OCI-LY3 (cell line): ENCODE results near the gene MCF2L2.

Source experiments
- H2AFZ ChIP-seq: fragments of 200-600, 300-600 bp; shearing (Covaris generic); 2 replicates; pipeline ENCODE4 v1.6.0; 2014; ENCODE audit warnings: antibody characterized with exemption, low read depth, low read length
- H3K27ac ChIP-seq: fragments of 200-600, 300-600 bp; sonication (generic); 2 replicates; pipeline ENCODE4 v1.5.1; 2014; ENCODE audit warnings: mild to moderate bottlenecking, low read length, moderate library complexity, mixed read lengths
- H3K27me3 ChIP-seq: fragments of 200-600, 300-600 bp; sonication (generic); 2 replicates; pipeline ENCODE4 v1.6.1; 2014; ENCODE audit warnings: low read depth, low read length, mixed read lengths
- H3K36me3 ChIP-seq: fragments of 200-600, 300-600 bp; sonication (generic); replicated peaks from 2 replicates; pipeline ENCODE3; 2014; ENCODE audit warnings: low read depth, low read length, mixed read lengths
- H3K4me1 ChIP-seq: fragments of 300-600, 200-600 bp; sonication (generic); 2 replicates; pipeline ENCODE4 v1.6.1; 2014; ENCODE audit warnings: low read length, mixed read lengths
- H3K4me2 ChIP-seq: fragments of 200-600, 300-600 bp; sonication (generic); 2 replicates; pipeline ENCODE4 v1.6.1; 2014; ENCODE audit warnings: low read length, mixed read lengths
- H3K4me3 ChIP-seq: fragments of 300-600, 200-600 bp; sonication (generic); 2 replicates; pipeline ENCODE4 v1.5.1; 2014; ENCODE audit warnings: antibody characterized with exemption, mild to moderate bottlenecking, low read length, moderate library complexity
- H3K79me2 ChIP-seq: fragments of 300-600, 200-600 bp; shearing (Covaris generic); 2 replicates; pipeline ENCODE4 v1.6.1; 2014; ENCODE audit warnings: mild to moderate bottlenecking, low read length, mixed read lengths
- H3K9ac ChIP-seq: fragments of 300-600, 200-600 bp; shearing (Covaris generic); 2 replicates; pipeline ENCODE4 v1.6.0; 2014; ENCODE audit warnings: mild to moderate bottlenecking, low read length, moderate library complexity
- H3K9me3 ChIP-seq: fragments of 200-600, 300-600 bp; shearing (Covaris generic); 2 replicates; pipeline ENCODE4 v1.6.1; 2014; ENCODE audit warnings: low read length, mixed read lengths; ENCODE audit not compliant: insufficient read depth
- H4K20me1 ChIP-seq: fragments of 200-600, 300-600 bp; sonication (generic); 2 replicates; pipeline ENCODE4 v1.6.1; 2016; ENCODE audit warnings: low read length, mixed read lengths; ENCODE audit not compliant: insufficient read depth
- CTCF ChIP-seq: fragments of 200-600, 300-600 bp; sonication (generic); IDR thresholded peaks from 2 replicates; pipeline ENCODE4 v1.5.1; 2014; ENCODE audit warnings: antibody characterized with exemption, low read length, low read depth
- EZH2phosphoT487 ChIP-seq: fragments of 200-600 bp; shearing (Covaris generic); IDR thresholded peaks from 2 replicates; pipeline ENCODE4 v1.6.1; 2018; ENCODE audit warnings: antibody characterized with exemption, mixed run types, low read depth

The MCF2L2 gene

GRCh38 chr3:183434992-183435391, 6.6 kb upstream of the MCF2L2 start:
- Histone ChIP-seq H4K20me1 (no peaks in the 10 kb centered on the region), H3K4me1 (peaks cover 71% of the 10 kb centered on the region), H3K79me2 (no peaks in the 10 kb centered on the region), H3K27me3 (peaks cover 9% of the 10 kb centered on the region), H3K4me2 (peak overlapping the region; percentile 25; the same call in 1 of the 2 replicates), H3K9ac (no peak overlapping the region), H3K27ac (peak overlapping the region; percentile 84; the same call in 1 of the 2 replicates), H3K36me3 (no peaks in the 10 kb centered on the region), H3K4me3 (no peak overlapping the region), H2AFZ (no peak overlapping the region), H3K9me3 (no peaks in the 10 kb centered on the region)
- TF ChIP-seq EZH2phosphoT487 (no peak), CTCF (no peak)

- Histone ChIP-seq H3K9me3 (no peaks in the 10 kb centered on the region), H3K27me3 (peaks cover 12% of the 10 kb centered on the region), H3K4me1 (peaks cover 71% of the 10 kb centered on the region), H3K27ac (no peak overlapping the region; the same call in 1 of the 2 replicates), H3K4me3 (no peak overlapping the region), H3K9ac (no peak overlapping the region), H4K20me1 (no peaks in the 10 kb centered on the region), H2AFZ (no peak overlapping the region), H3K36me3 (no peaks in the 10 kb centered on the region), H3K79me2 (no peaks in the 10 kb centered on the region), H3K4me2 (peak overlapping the region; percentile 25; the same call in 1 of the 2 replicates)
- TF ChIP-seq CTCF (no peak), EZH2phosphoT487 (no peak)
These were observed 6.1 kb upstream of the MCF2L2 start for GRCh38 chr3:183434503-183434902.

- H3K27ac ChIP-seq, result no peak overlapping the region
- TF ChIP-seq EZH2phosphoT487 (no peak), CTCF (no peak)
- peaks cover 21% of the 10 kb centered on the region for H3K27me3 ChIP-seq
- no peaks in the 10 kb centered on the region for H3K9me3 ChIP-seq
- peaks cover 42% of the 10 kb centered on the region for H3K4me1 ChIP-seq
- no peaks in the 10 kb centered on the region for H3K79me2 ChIP-seq
- H2AFZ ChIP-seq, result no peak overlapping the region
- no peaks in the 10 kb centered on the region for H3K36me3 ChIP-seq
- no peaks in the 10 kb centered on the region for H4K20me1 ChIP-seq
- no peak overlapping the region for H3K4me2 ChIP-seq
- no peak overlapping the region for H3K9ac ChIP-seq
- no peak overlapping the region for H3K4me3 ChIP-seq
These were observed 2.0 kb upstream of the MCF2L2 start for GRCh38 chr3:183430325-183430957.

- Histone ChIP-seq H3K36me3 (no peaks in the 10 kb centered on the region), H2AFZ (peak overlapping the region; percentile 62; the same call in 1 of the 2 replicates), H4K20me1 (no peaks in the 10 kb centered on the region), H3K27ac (no peak overlapping the region), H3K27me3 (peaks cover 21% of the 10 kb centered on the region), H3K4me3 (peak overlapping the region; percentile 79), H3K9me3 (no peaks in the 10 kb centered on the region), H3K4me2 (peak overlapping the region; percentile 99), H3K9ac (peak overlapping the region; percentile 63), H3K79me2 (no peaks in the 10 kb centered on the region), H3K4me1 (peaks cover 17% of the 10 kb centered on the region)
- TF ChIP-seq CTCF (no peak), EZH2phosphoT487 (no peak)
These were observed 458 bp downstream of the MCF2L2 start for GRCh38 chr3:183427876-183428446.
